HepG2 (cell line): ENCODE measurements around the gene B4GALT5. TPM values are rescaled to one million over a fixed set of nuclear protein-coding genes. Genes with fewer than 3 reads are reported as not detected.

ENCODE experiments used
- FOXC1 ChIP-seq: sonication (generic); formaldehyde crosslinking; IDR thresholded peaks from 2 replicates; pipeline ENCODE4 v1.8.0; 2022; ENCODE audit warnings: mild to moderate bottlenecking, missing genetic modification reagents, borderline replicate concordance
- HNRNPK ChIP-seq: fragments of 200-400 bp; formaldehyde crosslinking; IDR thresholded peaks from 2 replicates; pipeline ENCODE4 v1.6.1; 2018; ENCODE audit warnings: low read length, low read depth, moderate library complexity, mild to moderate bottlenecking; ENCODE audit not compliant: poor library complexity, severe bottlenecking
- PBX2 ChIP-seq: IDR thresholded peaks from 2 replicates; pipeline ENCODE4 v1.6.1; 2016; ENCODE audit warnings: control low read depth
- PCBP1 ChIP-seq: fragments of 200-400 bp; formaldehyde crosslinking; IDR thresholded peaks from 2 replicates; pipeline ENCODE4 v1.6.1; 2017; ENCODE audit warnings: mild to moderate bottlenecking, low read depth, low read length, borderline replicate concordance
- PCBP2 ChIP-seq: fragments of 200-400 bp; formaldehyde crosslinking; optimal IDR thresholded peaks from 2 replicates; pipeline ENCODE3; 2018; ENCODE audit warnings: low read length, low read depth; ENCODE audit not compliant: poor library complexity, severe bottlenecking
- RBM22 ChIP-seq: fragments of 200-400 bp; formaldehyde crosslinking; optimal IDR thresholded peaks from 2 replicates; pipeline ENCODE3; 2017; ENCODE audit warnings: mild to moderate bottlenecking, low read length, moderate library complexity
- SALL1 ChIP-seq: sonication (generic); formaldehyde crosslinking; IDR thresholded peaks from 2 replicates; pipeline ENCODE4 v1.8.0; 2022; ENCODE audit warnings: mild to moderate bottlenecking, missing genetic modification reagents
- SYNCRIP ChIP-seq: fragments of 200-400 bp; formaldehyde crosslinking; IDR thresholded peaks from 2 replicates; pipeline ENCODE4 v1.6.1; 2018; ENCODE audit warnings: mild to moderate bottlenecking, low read depth, low read length; ENCODE audit not compliant: insufficient read depth
- THAP8 ChIP-seq: sonication (generic); formaldehyde crosslinking; IDR thresholded peaks from 2 replicates; pipeline ENCODE4 v1.5.1; 2020; ENCODE audit warnings: missing genetic modification reagents, mild to moderate bottlenecking, borderline replicate concordance
- ZNF124 ChIP-seq: sonication (generic); formaldehyde crosslinking; IDR thresholded peaks from 2 replicates; pipeline ENCODE4 v1.4.0; 2020; ENCODE audit warnings: missing genetic modification reagents
- ZNF574 ChIP-seq: sonication (generic); formaldehyde crosslinking; IDR thresholded peaks from 2 replicates; pipeline ENCODE4 v1.4.0; 2020; ENCODE audit warnings: missing genetic modification reagents
- ZNF598 ChIP-seq: sonication (generic); formaldehyde crosslinking; IDR thresholded peaks from 2 replicates; pipeline ENCODE4 v1.5.1; 2020; ENCODE audit warnings: mild to moderate bottlenecking, missing genetic modification reagents, borderline replicate concordance
- ZNF646 ChIP-seq: sonication (generic); formaldehyde crosslinking; IDR thresholded peaks from 2 replicates; pipeline ENCODE4 v1.9.0; 2021; ENCODE audit warnings: mild to moderate bottlenecking, missing genetic modification reagents
- polyA plus RNA-seq, 8 experiments: library from polyadenylated mRNA; depleted of rRNA in 3 of 8; stranded (reverse) in 7 of 8; unstranded in 1 of 8; fragments of >200 nt; fragmentation: Illumina TruSeq in 4 of 8; extraction: Trizol in 4 of 8; gene quantifications; 2 replicates each; pipeline versions ENCODE4 v1.2.1 to v1.2.3, GENCODE V29; 2011 to 2016; ENCODE audit warnings: low read depth in 4 of 8, missing spikeins in 1 of 8, mixed read lengths in 1 of 8; ENCODE audit not compliant: insufficient read depth in 1 of 8
- total RNA-seq, 5 experiments: library from RNA; depleted of rRNA; stranded (reverse); fragments of >200 nt; fragmentation: Illumina TruSeq; extraction: Trizol; gene quantifications; 2 replicates each; pipeline ENCODE4 v1.2.3, GENCODE V29; 2016; ENCODE audit warnings: low read depth in 1 of 5
- TF ChIP-seq, protein P1 (sequence below): sonication (generic); formaldehyde crosslinking; IDR thresholded peaks from 2 replicates; pipeline ENCODE4 v1.4.0; 2020; ENCODE audit warnings: mild to moderate bottlenecking, missing genetic modification reagents

Gene B4GALT5
- total and polyA plus RNA-seq, 2 of the 13 experiments (the other 11 are each of a cell fraction or from before 2014, with no cell fraction given): 27.3 to 30.9 TPM

DNA sequence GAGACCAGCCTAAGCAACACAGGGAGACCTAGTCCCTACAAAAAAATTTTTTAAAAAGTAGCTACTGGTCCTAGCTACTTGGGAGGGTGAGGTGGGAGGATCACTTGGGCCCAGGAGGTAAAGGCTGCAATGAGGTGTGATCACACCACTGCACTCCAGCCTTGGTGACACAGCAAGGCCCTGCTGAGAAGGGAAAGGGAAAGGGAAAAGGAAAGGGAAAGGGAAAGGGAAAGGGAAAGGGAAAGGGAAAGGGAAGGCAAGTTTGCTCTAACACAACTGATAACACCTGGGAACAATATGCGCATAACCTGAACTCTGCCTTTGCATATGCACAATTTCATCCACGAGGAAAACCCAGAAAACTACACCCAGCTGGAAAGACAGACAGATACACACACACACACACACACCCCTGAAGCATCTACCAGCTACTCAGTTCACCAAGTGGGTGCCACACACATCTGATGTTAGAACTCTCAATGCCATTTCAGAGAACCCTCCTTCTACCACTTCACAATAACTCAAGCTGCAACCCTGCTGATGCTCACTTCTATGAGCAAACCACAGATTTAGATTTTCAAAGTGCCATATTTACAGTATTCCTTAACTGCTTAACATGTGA is 19.1 kb downstream of the B4GALT5 start (continued):
- TF ChIP-seq ZNF646 (CRISPR knock-in tag) (peak; percentile 45; the same call in 1 of the 2 replicates), ZNF124 (CRISPR knock-in tag) (no peak), RBM22 (peak; percentile 68), ZNF598 (CRISPR knock-in tag) (no peak), PCBP2 (peak; percentile 96), PBX2 (no peak), SALL1 (0 out of 2 replicates have a peak, but pooled peaks have one; percentile 25), SYNCRIP (no peak), FOXC1 (no peak), HNRNPK (peak; percentile 86), ZNF574 (CRISPR knock-in tag) (no peak), THAP8 (no peak), PCBP1 (0 out of 2 replicates have a peak, but pooled peaks have one; percentile 56)
- TF ChIP-seq, protein P1, sequence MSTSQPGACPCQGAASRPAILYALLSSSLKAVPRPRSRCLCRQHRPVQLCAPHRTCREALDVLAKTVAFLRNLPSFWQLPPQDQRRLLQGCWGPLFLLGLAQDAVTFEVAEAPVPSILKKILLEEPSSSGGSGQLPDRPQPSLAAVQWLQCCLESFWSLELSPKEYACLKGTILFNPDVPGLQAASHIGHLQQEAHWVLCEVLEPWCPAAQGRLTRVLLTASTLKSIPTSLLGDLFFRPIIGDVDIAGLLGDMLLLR (CRISPR knock-in tag): 0 out of 2 replicates have a peak, but pooled peaks have one; percentile 53
